Ascending aorta (tissue), 2 donors: ENCODE measurements around the gene FOXI2. TPM values are rescaled to one million over a fixed set of nuclear protein-coding genes. Genes with fewer than 3 reads are reported as not detected.

ENCODE experiments used
- DNase-seq, 2 donors: peaks; one replicate each; pipeline ENCODE4 v3.0.0-alpha.2; 2019; ENCODE audit warnings: low spot score in 2 of 2
- H3K27ac ChIP-seq, 2 donors: fragments of 200-600 bp; sonication (generic); one replicate each; pipeline ENCODE4 v1.5.1; 2016 to 2017; ENCODE audit warnings: mild to moderate bottlenecking in 1 of 2
- H3K27me3 ChIP-seq: fragments of 200-600 bp; sonication (generic); one replicate; pipeline ENCODE4 v1.5.1; 2017
- H3K36me3 ChIP-seq, 2 donors: fragments of 200-600 bp; sonication (generic); one replicate each; pipeline ENCODE4 v1.5.1; 2016
- H3K4me1 ChIP-seq, 2 donors: fragments of 200-600 bp; sonication (generic); one replicate each; pipeline ENCODE4 v1.5.1; 2016 to 2017; ENCODE audit warnings: mild to moderate bottlenecking in 1 of 2
- H3K4me3 ChIP-seq, 2 donors: fragments of 200-600 bp; sonication (generic); one replicate each; pipeline ENCODE4 v1.5.1; 2016 to 2017; ENCODE audit warnings: mild to moderate bottlenecking in 1 of 2
- H3K9me3 ChIP-seq, 2 donors: fragments of 200-600 bp; sonication (generic); one replicate each; pipeline ENCODE4 v1.5.1; 2016
- CTCF ChIP-seq, 3 experiments: fragments of 200-600 bp in 2 of 3; fragments of 450-650 bp in 1 of 3; sonication (generic) in 2 of 3; IDR thresholded peaks; one replicate each; pipeline ENCODE4 v1.5.1; 2016 to 2019; ENCODE audit warnings: antibody characterized with exemption in 3 of 3, mild to moderate bottlenecking in 1 of 3, moderate library complexity in 1 of 3
- intact Hi-C: fragments of 100-400 bp; cut with DNase I; formaldehyde crosslinking; loops from one replicate; pipeline ENCODE4 v1.15.1; 2023
- total RNA-seq: library from RNA; depleted of rRNA; stranded (reverse); fragments of >200 nt; gene quantifications from one replicate; pipeline ENCODE4 v1.1.0, GENCODE V29; 2016

The FOXI2 gene
- total RNA-seq, 1 donor from 2014 or later = not detected

- Histone ChIP-seq H3K4me1 (no peaks in the 10 kb centered on the region), H3K27ac (no peak overlapping the region), H3K27me3 (no peaks in the 10 kb centered on the region), H3K4me3 (peak overlapping the region in 1 of 2 donors; percentile 31), H3K9me3 (no peaks in the 10 kb centered on the region), H3K36me3 (no peaks in the 10 kb centered on the region)
- TF ChIP-seq CTCF (IDR thresholded peaks at IDR 0.05) = no peak
- intact Hi-C loops = no loop called here
- DNase-seq = no peak
These were observed 852 bp downstream of the FOXI2 start for GRCh38 chr10:127737563-127738511.

GRCh38 chr10:127738512-127739424, 1.8 kb downstream of the FOXI2 start:
- Histone ChIP-seq H3K4me1 (no peaks in the 10 kb centered on the region), H3K27ac (no peak overlapping the region), H3K27me3 (no peaks in the 10 kb centered on the region), H3K36me3 (no peaks in the 10 kb centered on the region), H3K4me3 (no peak overlapping the region), H3K9me3 (no peaks in the 10 kb centered on the region)
- TF ChIP-seq CTCF (IDR thresholded peaks at IDR 0.05) = no peak
- intact Hi-C loops = no loop called here
- DNase-seq = no peak

- DNase-seq = no peak
- intact Hi-C loops = no loop called here
- no peak overlapping the region for H3K27ac ChIP-seq
- H3K27me3 ChIP-seq = no peaks in the 10 kb centered on the region
- H3K4me3 ChIP-seq = no peak overlapping the region
- no peak for TF ChIP-seq CTCF (IDR thresholded peaks at IDR 0.05)
- no peaks in the 10 kb centered on the region for H3K4me1 ChIP-seq
- no peaks in the 10 kb centered on the region for H3K9me3 ChIP-seq
- no peaks in the 10 kb centered on the region for H3K36me3 ChIP-seq
These were observed 2.9 kb downstream of the FOXI2 start for GRCh38 chr10:127739908-127740307.

GRCh38 chr10:127740596-127740995, 3.6 kb downstream of the FOXI2 start:
- Histone ChIP-seq H3K4me1 (no peaks in the 10 kb centered on the region), H3K36me3 (no peaks in the 10 kb centered on the region), H3K4me3 (no peak overlapping the region), H3K27ac (no peak overlapping the region), H3K27me3 (no peaks in the 10 kb centered on the region), H3K9me3 (no peaks in the 10 kb centered on the region)
- no peak for DNase-seq
- TF ChIP-seq CTCF (IDR thresholded peaks at IDR 0.05) = no peak
- intact Hi-C loops = no loop called here

- intact Hi-C loops = no loop called here
- no peaks in the 10 kb centered on the region for H3K4me1 ChIP-seq
- no peak for TF ChIP-seq CTCF (IDR thresholded peaks at IDR 0.05)
- DNase-seq = no peak
- H3K9me3 ChIP-seq = no peaks in the 10 kb centered on the region
- no peaks in the 10 kb centered on the region for H3K27me3 ChIP-seq
- H3K36me3 ChIP-seq = no peaks in the 10 kb centered on the region
- H3K4me3 ChIP-seq = no peak overlapping the region
- H3K27ac ChIP-seq = no peak overlapping the region
These were observed 6.2 kb downstream of the FOXI2 start for GRCh38 chr10:127743205-127743604.
